ENCODE measurements around the gene SCYGR7. TPM values are rescaled to one million over a fixed set of nuclear protein-coding genes. Genes with fewer than 3 reads are reported as not detected.

Gene SCYGR7
- total and polyA plus RNA-seq, 9 of the 15 experiments (the other 6 are each of a cell fraction or from before 2014, with no cell fraction given): not detected

- TF ChIP-seq SIN3A (IDR thresholded peaks at IDR 0.05; ENCODE audit: borderline replicate concordance in 2 of 2, control insufficient read depth in 1 of 2, low read depth in 2 of 2, low read length in 2 of 2) (no peak), POLR2G (IDR thresholded peaks at IDR 0.05; ENCODE audit: low read depth, low read length) (no peak), MYNN (IDR thresholded peaks at IDR 0.05) (no peak), MYNN (CRISPR knock-in tag; IDR thresholded peaks at IDR 0.05) (no peak), POLR2A (conservative IDR thresholded peaks at IDR 0.05) (no peak)
Observed at GRCh38 chr2:227696990-227697679, 31.0 kb upstream of the SCYGR7 start (continued).

GRCh38 chr2:227701556-227701955 lies 26.6 kb upstream of the SCYGR7 start:
- Histone ChIP-seq H3K36me3 (ENCODE audit: control insufficient read depth, insufficient read depth, low read length) (no peaks in the 10 kb centered on the region), H3K4me3 (no peak overlapping the region), H3K27ac (ENCODE audit: extremely low read depth, low read depth, low read length) (no peak overlapping the region), H3K79me2 (ENCODE audit: control insufficient read depth, insufficient read depth, low read length) (no peaks in the 10 kb centered on the region), H3K9ac (ENCODE audit: insufficient read depth in 1 of 2, low read depth in 2 of 2, low read length in 2 of 2) (no peak overlapping the region), H3K4me1 (replicated peaks in 1 of 2; ENCODE audit: control insufficient read depth in 2 of 2, insufficient read depth in 2 of 2, low read length in 2 of 2) (no peaks in the 10 kb centered on the region), H2AFZ (ENCODE audit: low read depth, low read length) (no peak overlapping the region), H3K9me1 (ENCODE audit: control insufficient read depth, insufficient read depth, low read length) (no peaks in the 10 kb centered on the region), H3K9me3 (replicated peaks; ENCODE audit: control insufficient read depth, insufficient read depth, low read depth, low read length) (no peaks in the 10 kb centered on the region), H3K27me3 (ENCODE audit: control insufficient read depth in 2 of 2, insufficient read depth in 2 of 2, low read length in 2 of 2) (peaks cover 4 to 8% of the 10 kb centered on the region in 2 experiments; a peak in 2 of 5 replicates), H3K4me2 (ENCODE audit: insufficient read depth, low read length) (no peak overlapping the region), H4K20me1 (replicated peaks; ENCODE audit: control insufficient read depth, insufficient read depth, low read length) (no peaks in the 10 kb centered on the region)
- no TSS peak for BruUV-seq (replicated peaks)
- FAIRE-seq: no peak
- in situ Hi-C loops (cut with MboI): no loop called here
- no peak for DNase-seq (ENCODE audit: extremely low read depth in 1 of 4, low spot score in 3 of 4)
- ChIA-PET POLR2A (no interaction called here), CTCF (ENCODE audit: low intra/inter-chr PET ratio) (no interaction called here)
- intact Hi-C loops (cut with micrococcal nuclease): no loop called here
- 0% methylated on average over 2 of the region's 3 CpGs for WGBS (ENCODE audit: insufficient coverage, low coverage, missing lambda C conversion rate)
- ATAC-seq: no peak
- no peak for TF ChIP-seq XRCC3 (IDR thresholded peaks at IDR 0.05)
- TF ChIP-seq ZNF407 (IDR thresholded peaks at IDR 0.05; ENCODE audit: low read depth): no peak
- TF ChIP-seq NRF1 (conservative IDR thresholded peaks at IDR 0.05 in 1 of 2, IDR thresholded peaks at IDR 0.05 in 1 of 2): no peak
- no peak for TF ChIP-seq ZNF324 (CRISPR knock-in tag; IDR thresholded peaks at IDR 0.05)
